ENCODE results near the gene SOX6. TPM values are rescaled to one million over a fixed set of nuclear protein-coding genes. Genes with fewer than 3 reads are reported as not detected.

Gene SOX6
- total RNA-seq, 3 donors from 2014 or later, result 2.0 to 8.0 (median 7.9) TPM

DNA sequence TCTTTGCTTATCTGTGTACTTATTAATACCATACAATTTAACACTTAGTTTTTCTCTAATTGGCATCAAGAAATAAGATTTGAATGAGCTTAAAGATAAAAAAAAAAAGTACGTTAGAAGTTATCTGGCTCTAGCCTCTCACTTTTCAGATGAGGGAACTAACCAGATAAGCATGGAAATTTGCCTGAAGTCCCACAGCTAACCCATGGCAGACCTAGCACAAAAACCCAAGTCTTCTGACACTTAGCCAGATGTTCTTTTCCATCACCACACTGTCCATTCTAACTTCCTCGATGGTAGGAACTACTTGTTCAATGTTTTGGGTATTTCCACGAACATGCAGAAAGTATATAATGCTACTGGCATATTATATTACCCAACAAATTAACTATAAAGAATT, 7.4 kb upstream of the SOX6 start:
- Histone ChIP-seq H3K27ac (no peak overlapping the region), H3K4me3 (no peak overlapping the region), H3K36me3 (no peaks in the 10 kb centered on the region), H3K9me3 (no peaks in the 10 kb centered on the region), H3K4me1 (no peaks in the 10 kb centered on the region), H3K27me3 (no peaks in the 10 kb centered on the region)
- TF ChIP-seq POLR2AphosphoS5 (IDR thresholded peaks at IDR 0.05), result no peak
- no peak for DNase-seq (ENCODE audit: low spot score in 2 of 2)
- intact Hi-C loops (cut with DNase I; ENCODE audit: low total_unique reads), result no loop called here

DNA sequence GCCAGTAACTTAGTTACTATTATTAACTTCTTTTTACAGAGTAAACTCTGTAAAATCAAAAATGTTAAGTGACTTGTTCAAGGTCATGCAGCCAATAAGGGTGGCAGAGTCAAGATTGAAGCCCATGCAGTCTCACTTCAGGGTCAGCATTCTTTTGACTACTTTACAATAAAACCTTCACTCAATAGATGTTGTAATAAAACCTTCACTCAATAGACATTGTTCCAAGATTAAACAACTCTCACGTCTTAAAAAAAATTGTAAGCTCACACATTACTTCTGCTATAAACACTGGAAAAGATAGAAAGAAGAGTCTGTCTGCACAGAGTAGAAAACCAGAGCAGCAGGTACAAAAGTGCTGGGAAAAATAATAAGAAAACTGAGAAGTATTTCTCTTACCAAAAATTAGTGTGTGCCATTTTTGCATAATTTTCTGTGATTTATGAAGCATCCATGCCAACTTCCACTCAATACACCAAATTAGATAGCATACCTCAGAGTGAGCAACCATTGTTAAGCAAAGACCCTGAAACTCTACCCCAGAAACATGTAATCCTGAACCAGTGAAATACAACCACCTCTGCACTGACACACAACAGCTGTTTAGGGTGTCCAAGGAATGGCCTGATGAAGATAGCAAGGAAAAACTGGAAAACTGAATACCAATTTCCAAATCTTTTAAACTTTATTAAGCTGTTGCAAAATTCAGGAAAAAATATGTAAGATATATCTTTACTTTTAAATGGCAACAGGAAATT, 4.9 kb upstream of the SOX6 start:
- Histone ChIP-seq H3K27ac (no peak overlapping the region), H3K4me1 (no peaks in the 10 kb centered on the region), H3K36me3 (no peaks in the 10 kb centered on the region), H3K4me3 (no peak overlapping the region), H3K9me3 (no peaks in the 10 kb centered on the region), H3K27me3 (no peaks in the 10 kb centered on the region)
- DNase-seq (ENCODE audit: low spot score in 2 of 2), result no peak
- intact Hi-C loops (cut with DNase I; ENCODE audit: low total_unique reads), result no loop called here
- TF ChIP-seq POLR2A (IDR thresholded peaks at IDR 0.05) (no peak), POLR2AphosphoS5 (IDR thresholded peaks at IDR 0.05) (no peak)
- TF ChIP-seq, protein P1, sequence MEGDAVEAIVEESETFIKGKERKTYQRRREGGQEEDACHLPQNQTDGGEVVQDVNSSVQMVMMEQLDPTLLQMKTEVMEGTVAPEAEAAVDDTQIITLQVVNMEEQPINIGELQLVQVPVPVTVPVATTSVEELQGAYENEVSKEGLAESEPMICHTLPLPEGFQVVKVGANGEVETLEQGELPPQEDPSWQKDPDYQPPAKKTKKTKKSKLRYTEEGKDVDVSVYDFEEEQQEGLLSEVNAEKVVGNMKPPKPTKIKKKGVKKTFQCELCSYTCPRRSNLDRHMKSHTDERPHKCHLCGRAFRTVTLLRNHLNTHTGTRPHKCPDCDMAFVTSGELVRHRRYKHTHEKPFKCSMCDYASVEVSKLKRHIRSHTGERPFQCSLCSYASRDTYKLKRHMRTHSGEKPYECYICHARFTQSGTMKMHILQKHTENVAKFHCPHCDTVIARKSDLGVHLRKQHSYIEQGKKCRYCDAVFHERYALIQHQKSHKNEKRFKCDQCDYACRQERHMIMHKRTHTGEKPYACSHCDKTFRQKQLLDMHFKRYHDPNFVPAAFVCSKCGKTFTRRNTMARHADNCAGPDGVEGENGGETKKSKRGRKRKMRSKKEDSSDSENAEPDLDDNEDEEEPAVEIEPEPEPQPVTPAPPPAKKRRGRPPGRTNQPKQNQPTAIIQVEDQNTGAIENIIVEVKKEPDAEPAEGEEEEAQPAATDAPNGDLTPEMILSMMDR (IDR thresholded peaks at IDR 0.05), result no peak

- no peak for DNase-seq (ENCODE audit: low spot score in 2 of 2)
- TF ChIP-seq POLR2AphosphoS5 (IDR thresholded peaks at IDR 0.05) (no peak), POLR2A (IDR thresholded peaks at IDR 0.05) (no peak)
- TF ChIP-seq, protein P1 (IDR thresholded peaks at IDR 0.05), result no peak
- Histone ChIP-seq H3K9me3 (no peaks in the 10 kb centered on the region), H3K4me3 (no peak overlapping the region), H3K27me3 (no peaks in the 10 kb centered on the region), H3K27ac (no peak overlapping the region), H3K4me1 (no peaks in the 10 kb centered on the region), H3K36me3 (no peaks in the 10 kb centered on the region)
- intact Hi-C loops (cut with DNase I; ENCODE audit: low total_unique reads), result no loop called here
Observed at GRCh38 chr11:16359369-16359768, 3.0 kb upstream of the SOX6 start.

DNA sequence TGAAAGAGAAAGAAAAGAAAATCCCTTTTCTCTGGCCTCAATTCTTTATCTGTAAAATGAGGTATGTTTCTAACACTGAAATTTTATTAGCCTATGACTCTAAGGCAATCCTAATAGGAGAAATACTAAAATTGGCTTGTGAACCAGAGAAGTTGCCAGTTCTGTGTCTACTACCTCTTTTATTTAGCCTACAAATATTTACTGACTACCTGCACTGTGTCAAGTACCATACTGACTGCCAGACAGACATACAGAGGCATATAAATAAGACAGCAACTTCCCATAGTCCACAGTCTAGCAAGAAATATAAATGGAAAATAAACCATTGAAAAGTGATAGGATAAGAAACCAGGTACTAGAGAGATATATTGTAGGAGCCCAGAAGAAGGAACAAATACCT, 2.4 kb upstream of the SOX6 start:
- Histone ChIP-seq H3K9me3 (no peaks in the 10 kb centered on the region), H3K4me1 (no peaks in the 10 kb centered on the region), H3K36me3 (no peaks in the 10 kb centered on the region), H3K27ac (no peak overlapping the region), H3K4me3 (no peak overlapping the region), H3K27me3 (no peaks in the 10 kb centered on the region)
- DNase-seq (ENCODE audit: low spot score in 2 of 2), result no peak
- intact Hi-C loops (cut with DNase I; ENCODE audit: low total_unique reads), result no loop called here
- TF ChIP-seq, protein P1 (IDR thresholded peaks at IDR 0.05), result no peak
- TF ChIP-seq POLR2AphosphoS5 (IDR thresholded peaks at IDR 0.05) (no peak), POLR2A (IDR thresholded peaks at IDR 0.05) (no peak)

GRCh38 chr11:16357775-16358174, 1.4 kb upstream of the SOX6 start:
- Histone ChIP-seq H3K4me1 (no peaks in the 10 kb centered on the region), H3K27ac (no peak overlapping the region), H3K27me3 (no peaks in the 10 kb centered on the region), H3K36me3 (no peaks in the 10 kb centered on the region), H3K4me3 (no peak overlapping the region), H3K9me3 (no peaks in the 10 kb centered on the region)
- intact Hi-C loops (cut with DNase I; ENCODE audit: low total_unique reads), result no loop called here
- no peak for DNase-seq (ENCODE audit: low spot score in 2 of 2)
- TF ChIP-seq, protein P1 (IDR thresholded peaks at IDR 0.05), result no peak
- TF ChIP-seq POLR2AphosphoS5 (IDR thresholded peaks at IDR 0.05), result no peak
- no peak for TF ChIP-seq POLR2A (IDR thresholded peaks at IDR 0.05)
